Measurements from ENCODE around the gene ERC2.

ERC2 gene

GRCh38 chr3:55726501-55726775 is 741.8 kb downstream of the ERC2 start:
- H4K8ac ChIP-seq (ENCODE audit: low read depth, low read length): no peak overlapping the region
- H2BK12ac ChIP-seq (ENCODE audit: low read length): no peak overlapping the region
- no peak overlapping the region for H3K14ac ChIP-seq (ENCODE audit: low read length)
- no peak overlapping the region for H4K12ac ChIP-seq (ENCODE audit: low read depth, low read length)
- no peak overlapping the region for H2AK5ac ChIP-seq (ENCODE audit: low read length)
- no peak overlapping the region for H3K23ac ChIP-seq (ENCODE audit: low read length)
- H3K36me3 ChIP-seq (ENCODE audit: control insufficient read depth in 1 of 2, insufficient read depth in 2 of 2, low read length in 2 of 2): no peaks in the 10 kb centered on the region
- no peak overlapping the region for H3K4me3 ChIP-seq (ENCODE audit: low read depth, low read length)
- H4K91ac ChIP-seq (ENCODE audit: low read depth, low read length): no peak overlapping the region
- peaks cover 2 to 8% of the 10 kb centered on the region in 2 experiments for H3K4me1 ChIP-seq (ENCODE audit: control insufficient read depth in 1 of 2, insufficient read depth in 2 of 2, low read length in 2 of 2)
- no peaks in the 10 kb centered on the region for H3K79me2 ChIP-seq (ENCODE audit: control insufficient read depth, insufficient read depth, low read length, poor library complexity)
- DNase-seq: no peak
- no peak overlapping the region for H2BK5ac ChIP-seq (ENCODE audit: low read depth, low read length, poor library complexity)
- no peak overlapping the region for H3K27ac ChIP-seq (ENCODE audit: low read depth, low read length)
- no peak overlapping the region for H3K18ac ChIP-seq (ENCODE audit: low read length)
- H3K4me2 ChIP-seq (ENCODE audit: low read length): no peak overlapping the region
- H3K27me3 ChIP-seq (ENCODE audit: insufficient read depth, low read length): no peaks in the 10 kb centered on the region
- H3K79me1 ChIP-seq (ENCODE audit: low read length): peaks cover 3% of the 10 kb centered on the region
- H3K4ac ChIP-seq (ENCODE audit: low read depth, low read length): no peak overlapping the region
- no peak overlapping the region for H2BK120ac ChIP-seq (ENCODE audit: insufficient read depth, low read length, poor library complexity)
- no peak overlapping the region for H3K9ac ChIP-seq (ENCODE audit: low read length)
- no peaks in the 10 kb centered on the region for H3K9me3 ChIP-seq (ENCODE audit: insufficient read depth, low read depth, low read length)
- no peak overlapping the region for H2AFZ ChIP-seq (ENCODE audit: insufficient read depth, low read length, poor library complexity)
- WGBS (ENCODE audit: extremely low coverage, insufficient coverage, insufficient read length): no CpG with 5 or more reads among the region's 2 CpGs

- Histone ChIP-seq H4K8ac (ENCODE audit: low read depth, low read length) (no peak overlapping the region), H3K79me2 (ENCODE audit: control insufficient read depth, insufficient read depth, low read length, poor library complexity) (no peaks in the 10 kb centered on the region), H3K4ac (ENCODE audit: low read depth, low read length) (no peak overlapping the region), H2BK120ac (ENCODE audit: insufficient read depth, low read length, poor library complexity) (no peak overlapping the region), H4K91ac (ENCODE audit: low read depth, low read length) (no peak overlapping the region), H2AFZ (ENCODE audit: insufficient read depth, low read length, poor library complexity) (no peak overlapping the region), H3K18ac (ENCODE audit: low read length) (no peak overlapping the region), H3K4me3 (ENCODE audit: low read depth, low read length) (no peak overlapping the region), H2AK5ac (ENCODE audit: low read length) (no peak overlapping the region), H3K27ac (ENCODE audit: low read depth, low read length) (no peak overlapping the region), H3K36me3 (ENCODE audit: control insufficient read depth in 1 of 2, insufficient read depth in 2 of 2, low read length in 2 of 2) (no peaks in the 10 kb centered on the region), H3K14ac (ENCODE audit: low read length) (no peak overlapping the region), H2BK12ac (ENCODE audit: low read length) (no peak overlapping the region), H3K4me1 (ENCODE audit: control insufficient read depth in 1 of 2, insufficient read depth in 2 of 2, low read length in 2 of 2) (peaks cover 2 to 8% of the 10 kb centered on the region in 2 experiments), H3K4me2 (ENCODE audit: low read length) (no peak overlapping the region), H3K79me1 (ENCODE audit: low read length) (peaks cover 4% of the 10 kb centered on the region), H4K12ac (ENCODE audit: low read depth, low read length) (no peak overlapping the region), H3K23ac (ENCODE audit: low read length) (no peak overlapping the region), H3K9me3 (ENCODE audit: insufficient read depth, low read depth, low read length) (no peaks in the 10 kb centered on the region), H3K9ac (ENCODE audit: low read length) (no peak overlapping the region), H2BK5ac (ENCODE audit: low read depth, low read length, poor library complexity) (no peak overlapping the region), H3K27me3 (ENCODE audit: insufficient read depth, low read length) (no peaks in the 10 kb centered on the region)
- WGBS (ENCODE audit: extremely low coverage, insufficient coverage, insufficient read length): no CpG with 5 or more reads among the region's 3 CpGs
- peak in 1 of 2 donors; percentile 25 for DNase-seq
These were observed 742.4 kb downstream of the ERC2 start for GRCh38 chr3:55725681-55726500.

GRCh38 chr3:55724821-55725220 is 743.4 kb downstream of the ERC2 start:
- Histone ChIP-seq H3K79me1 (ENCODE audit: low read length) (peaks cover 4% of the 10 kb centered on the region), H2AFZ (ENCODE audit: insufficient read depth, low read length, poor library complexity) (no peak overlapping the region), H4K12ac (ENCODE audit: low read depth, low read length) (no peak overlapping the region), H3K4me3 (ENCODE audit: low read depth, low read length) (no peak overlapping the region), H3K23ac (ENCODE audit: low read length) (no peak overlapping the region), H3K36me3 (ENCODE audit: control insufficient read depth in 1 of 2, insufficient read depth in 2 of 2, low read length in 2 of 2) (no peaks in the 10 kb centered on the region), H3K27ac (ENCODE audit: low read depth, low read length) (no peak overlapping the region), H3K4me1 (ENCODE audit: control insufficient read depth in 1 of 2, insufficient read depth in 2 of 2, low read length in 2 of 2) (peaks cover 2 to 8% of the 10 kb centered on the region in 2 experiments), H3K9ac (ENCODE audit: low read length) (no peak overlapping the region), H2BK12ac (ENCODE audit: low read length) (peak overlapping the region; percentile 60), H4K8ac (ENCODE audit: low read depth, low read length) (no peak overlapping the region), H2BK5ac (ENCODE audit: low read depth, low read length, poor library complexity) (no peak overlapping the region), H3K79me2 (ENCODE audit: control insufficient read depth, insufficient read depth, low read length, poor library complexity) (no peaks in the 10 kb centered on the region), H3K4ac (ENCODE audit: low read depth, low read length) (no peak overlapping the region), H2AK5ac (ENCODE audit: low read length) (peak overlapping the region; percentile 96), H4K91ac (ENCODE audit: low read depth, low read length) (peak overlapping the region; percentile 84), H3K27me3 (ENCODE audit: insufficient read depth, low read length) (no peaks in the 10 kb centered on the region), H3K4me2 (ENCODE audit: low read length) (no peak overlapping the region), H2BK120ac (ENCODE audit: insufficient read depth, low read length, poor library complexity) (peak overlapping the region; percentile 52), H3K18ac (ENCODE audit: low read length) (peak overlapping the region; percentile 46), H3K14ac (ENCODE audit: low read length) (peak overlapping the region; percentile 63), H3K9me3 (ENCODE audit: insufficient read depth, low read depth, low read length) (no peaks in the 10 kb centered on the region)
- no CpG with 5 or more reads among the region's 2 CpGs for WGBS (ENCODE audit: extremely low coverage, insufficient coverage, insufficient read length)
- no peak for DNase-seq

- peak overlapping the region; percentile 63 for H3K14ac ChIP-seq (ENCODE audit: low read length)
- no peak overlapping the region for H2AFZ ChIP-seq (ENCODE audit: insufficient read depth, low read length, poor library complexity)
- no peak overlapping the region for H3K9ac ChIP-seq (ENCODE audit: low read length)
- H3K79me1 ChIP-seq (ENCODE audit: low read length): peaks cover 4% of the 10 kb centered on the region
- no peaks in the 10 kb centered on the region for H3K9me3 ChIP-seq (ENCODE audit: insufficient read depth, low read depth, low read length)
- peak overlapping the region; percentile 96 for H2AK5ac ChIP-seq (ENCODE audit: low read length)
- no peaks in the 10 kb centered on the region for H3K36me3 ChIP-seq (ENCODE audit: control insufficient read depth in 1 of 2, insufficient read depth in 2 of 2, low read length in 2 of 2)
- no peaks in the 10 kb centered on the region for H3K79me2 ChIP-seq (ENCODE audit: control insufficient read depth, insufficient read depth, low read length, poor library complexity)
- H3K4me2 ChIP-seq (ENCODE audit: low read length): no peak overlapping the region
- peak overlapping the region; percentile 84 for H4K91ac ChIP-seq (ENCODE audit: low read depth, low read length)
- peak overlapping the region; percentile 60 for H2BK12ac ChIP-seq (ENCODE audit: low read length)
- peak overlapping the region; percentile 52 for H2BK120ac ChIP-seq (ENCODE audit: insufficient read depth, low read length, poor library complexity)
- no peaks in the 10 kb centered on the region for H3K27me3 ChIP-seq (ENCODE audit: insufficient read depth, low read length)
- no peak overlapping the region for H3K4me3 ChIP-seq (ENCODE audit: low read depth, low read length)
- peaks cover 2 to 8% of the 10 kb centered on the region in 2 experiments for H3K4me1 ChIP-seq (ENCODE audit: control insufficient read depth in 1 of 2, insufficient read depth in 2 of 2, low read length in 2 of 2)
- H4K8ac ChIP-seq (ENCODE audit: low read depth, low read length): no peak overlapping the region
- H3K18ac ChIP-seq (ENCODE audit: low read length): peak overlapping the region; percentile 46
- no peak for DNase-seq
- H3K4ac ChIP-seq (ENCODE audit: low read depth, low read length): no peak overlapping the region
- H3K23ac ChIP-seq (ENCODE audit: low read length): no peak overlapping the region
- H2BK5ac ChIP-seq (ENCODE audit: low read depth, low read length, poor library complexity): peak overlapping the region; percentile 37
- H4K12ac ChIP-seq (ENCODE audit: low read depth, low read length): no peak overlapping the region
- no peak overlapping the region for H3K27ac ChIP-seq (ENCODE audit: low read depth, low read length)
These were observed 743.9 kb downstream of the ERC2 start for GRCh38 chr3:55724407-55724784.
